ENCODE measurements around the gene ATF7IP2. TPM values are rescaled to one million over a fixed set of nuclear protein-coding genes. Genes with fewer than 3 reads are reported as not detected.
"Not testable (repeated sequence)": the region's sequence is repeated elsewhere in the genome, so short reads cannot be mapped to it uniquely, and the experiment has no call there.

The ATF7IP2 gene
- total and polyA plus RNA-seq, 2 donors: 40.0 to 73.8 TPM

GRCh38 chr16:10493276-10493675 is 107.4 kb downstream of the ATF7IP2 start:
- WGBS: 96% methylated on average over 8 of the region's 8 CpGs
- H3K27ac ChIP-seq (ENCODE audit: low read depth in 1 of 2, low read length in 1 of 2): no peak overlapping the region
- no peak for DNase-seq (ENCODE audit: low read depth in 6 of 9, low spot score in 9 of 9)
- H3K27me3 ChIP-seq (ENCODE audit: control insufficient read depth in 2 of 2, insufficient read depth in 1 of 2, low read length in 1 of 2): no peaks in the 10 kb centered on the region
- H3K36me3 ChIP-seq (ENCODE audit: control insufficient read depth in 2 of 2, insufficient read depth in 2 of 2, low read length in 1 of 2): no peaks in the 10 kb centered on the region
- H3K9me3 ChIP-seq (ENCODE audit: control insufficient read depth in 2 of 2, insufficient read depth in 1 of 2, low read length in 1 of 2): peaks cover 0 to 4% of the 10 kb centered on the region in 2 donors
- no peaks in the 10 kb centered on the region for H3K4me1 ChIP-seq (ENCODE audit: control insufficient read depth in 2 of 2, insufficient read depth in 2 of 2, low read length in 2 of 2)
- no peak overlapping the region for H3K4me3 ChIP-seq (ENCODE audit: low read length in 2 of 2)

DNA sequence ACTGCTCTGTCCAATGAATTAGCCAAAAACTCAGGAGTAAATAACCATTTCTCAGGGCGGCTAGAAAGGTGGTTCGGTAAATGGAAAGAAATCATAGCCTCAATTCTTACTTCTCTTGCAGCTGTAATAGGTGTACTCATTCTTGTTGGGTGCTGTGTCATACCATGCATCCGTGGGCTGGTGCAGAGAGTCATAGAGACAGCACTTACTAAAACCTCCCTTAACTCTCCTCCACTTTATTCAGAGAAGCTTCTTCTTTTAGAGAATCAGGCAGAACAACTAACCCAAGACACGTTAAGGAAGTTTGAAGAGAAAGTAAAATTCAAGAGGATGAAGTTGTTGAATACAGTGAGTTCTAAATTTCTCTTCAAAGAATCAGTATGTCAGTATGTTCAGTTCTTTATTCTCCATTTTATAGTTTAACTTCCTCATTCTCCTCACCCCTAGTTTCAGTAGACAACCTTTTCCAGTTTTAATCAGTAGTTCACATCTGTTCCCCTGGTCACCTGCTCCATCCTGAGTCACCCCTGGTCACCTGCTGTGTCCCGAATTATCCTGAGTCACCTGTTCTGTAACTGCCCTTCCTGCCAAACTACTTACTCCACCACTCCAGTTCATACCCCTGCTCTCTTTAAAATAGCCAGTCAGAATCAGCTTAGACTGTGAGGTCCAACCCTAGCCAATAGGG is 108.6 kb downstream of the ATF7IP2 start:
- H3K4me1 ChIP-seq (ENCODE audit: control insufficient read depth in 2 of 2, insufficient read depth in 2 of 2, low read length in 2 of 2): no peaks in the 10 kb centered on the region
- WGBS: 90% methylated on average over 5 of the region's 5 CpGs
- no peak for DNase-seq (ENCODE audit: low read depth in 6 of 9, low spot score in 9 of 9)
- no peaks in the 10 kb centered on the region for H3K27me3 ChIP-seq (ENCODE audit: control insufficient read depth in 2 of 2, insufficient read depth in 1 of 2, low read length in 1 of 2)
- H3K36me3 ChIP-seq (ENCODE audit: control insufficient read depth in 2 of 2, insufficient read depth in 2 of 2, low read length in 1 of 2): no peaks in the 10 kb centered on the region
- H3K9me3 ChIP-seq (ENCODE audit: control insufficient read depth in 2 of 2, insufficient read depth in 1 of 2, low read length in 1 of 2): peaks cover 0 to 4% of the 10 kb centered on the region in 2 donors
- H3K27ac ChIP-seq (ENCODE audit: low read depth in 1 of 2, low read length in 1 of 2): no peak overlapping the region
- no peak overlapping the region for H3K4me3 ChIP-seq (ENCODE audit: low read length in 2 of 2)

GRCh38 chr16:10495031-10495345 is 109.1 kb downstream of the ATF7IP2 start:
- no peak for DNase-seq (ENCODE audit: low read depth in 6 of 9, low spot score in 9 of 9)
- H3K9me3 ChIP-seq (ENCODE audit: control insufficient read depth in 2 of 2, insufficient read depth in 1 of 2, low read length in 1 of 2): peaks cover 0 to 4% of the 10 kb centered on the region in 2 donors
- no peak overlapping the region for H3K27ac ChIP-seq (ENCODE audit: low read depth in 1 of 2, low read length in 1 of 2)
- no peak overlapping the region for H3K4me3 ChIP-seq (ENCODE audit: low read length in 2 of 2)
- 90% methylated on average over 6 of the region's 6 CpGs for WGBS
- H3K27me3 ChIP-seq (ENCODE audit: control insufficient read depth in 2 of 2, insufficient read depth in 1 of 2, low read length in 1 of 2): no peaks in the 10 kb centered on the region
- H3K36me3 ChIP-seq (ENCODE audit: control insufficient read depth in 2 of 2, insufficient read depth in 2 of 2, low read length in 1 of 2): no peaks in the 10 kb centered on the region
- no peaks in the 10 kb centered on the region for H3K4me1 ChIP-seq (ENCODE audit: control insufficient read depth in 2 of 2, insufficient read depth in 2 of 2, low read length in 2 of 2)

- no peaks in the 10 kb centered on the region for H3K27me3 ChIP-seq (ENCODE audit: control insufficient read depth in 2 of 2, insufficient read depth in 1 of 2, low read length in 1 of 2)
- H3K4me1 ChIP-seq (ENCODE audit: control insufficient read depth in 2 of 2, insufficient read depth in 2 of 2, low read length in 2 of 2): no peaks in the 10 kb centered on the region
- DNase-seq (ENCODE audit: low read depth in 6 of 9, low spot score in 9 of 9): peak in 4 of 9 donors; percentile 20 to 65 (median 29)
- WGBS: 96% methylated on average over 13 of the region's 13 CpGs
- no peak overlapping the region for H3K27ac ChIP-seq (ENCODE audit: low read depth in 1 of 2, low read length in 1 of 2)
- peaks cover 0 to 4% of the 10 kb centered on the region in 2 donors for H3K9me3 ChIP-seq (ENCODE audit: control insufficient read depth in 2 of 2, insufficient read depth in 1 of 2, low read length in 1 of 2)
- H3K4me3 ChIP-seq (ENCODE audit: low read length in 2 of 2): no peak overlapping the region
- H3K36me3 ChIP-seq (ENCODE audit: control insufficient read depth in 2 of 2, insufficient read depth in 2 of 2, low read length in 1 of 2): no peaks in the 10 kb centered on the region
Measured at GRCh38 chr16:10497132-10498101, 111.6 kb downstream of the ATF7IP2 start.

DNA sequence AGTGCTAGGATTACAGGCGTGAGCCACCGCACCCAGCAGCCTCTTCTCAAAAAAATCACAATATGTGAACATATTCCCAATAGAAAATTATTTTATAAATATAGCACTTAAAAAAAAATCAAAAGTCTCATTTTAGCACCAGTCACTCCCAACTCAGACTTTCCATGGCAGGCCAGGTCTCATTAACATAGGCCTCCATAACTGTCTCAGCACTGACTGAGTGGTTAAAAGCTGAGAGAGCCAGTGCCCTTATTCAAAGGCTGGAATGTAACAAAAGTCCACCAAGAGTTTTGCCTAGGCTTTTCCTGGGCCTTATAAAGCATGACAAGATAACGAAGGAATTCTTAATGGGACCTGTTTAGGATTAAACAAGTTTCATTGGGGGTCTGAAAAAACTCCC is 114.7 kb downstream of the ATF7IP2 start:
- no peak overlapping the region for H3K27ac ChIP-seq (ENCODE audit: low read depth in 1 of 2, low read length in 1 of 2)
- H3K4me1 ChIP-seq (ENCODE audit: control insufficient read depth in 2 of 2, insufficient read depth in 2 of 2, low read length in 2 of 2): no peaks in the 10 kb centered on the region
- H3K4me3 ChIP-seq (ENCODE audit: low read length in 2 of 2): no peak overlapping the region
- no peaks in the 10 kb centered on the region for H3K36me3 ChIP-seq (ENCODE audit: control insufficient read depth in 2 of 2, insufficient read depth in 2 of 2, low read length in 1 of 2)
- no peak for DNase-seq (ENCODE audit: low read depth in 6 of 9, low spot score in 9 of 9)
- H3K9me3 ChIP-seq (ENCODE audit: control insufficient read depth in 2 of 2, insufficient read depth in 1 of 2, low read length in 1 of 2): peaks cover 0 to 1% of the 10 kb centered on the region in 2 donors
- no peaks in the 10 kb centered on the region for H3K27me3 ChIP-seq (ENCODE audit: control insufficient read depth in 2 of 2, insufficient read depth in 1 of 2, low read length in 1 of 2)
- 97% methylated on average over 3 of the region's 3 CpGs for WGBS

DNA sequence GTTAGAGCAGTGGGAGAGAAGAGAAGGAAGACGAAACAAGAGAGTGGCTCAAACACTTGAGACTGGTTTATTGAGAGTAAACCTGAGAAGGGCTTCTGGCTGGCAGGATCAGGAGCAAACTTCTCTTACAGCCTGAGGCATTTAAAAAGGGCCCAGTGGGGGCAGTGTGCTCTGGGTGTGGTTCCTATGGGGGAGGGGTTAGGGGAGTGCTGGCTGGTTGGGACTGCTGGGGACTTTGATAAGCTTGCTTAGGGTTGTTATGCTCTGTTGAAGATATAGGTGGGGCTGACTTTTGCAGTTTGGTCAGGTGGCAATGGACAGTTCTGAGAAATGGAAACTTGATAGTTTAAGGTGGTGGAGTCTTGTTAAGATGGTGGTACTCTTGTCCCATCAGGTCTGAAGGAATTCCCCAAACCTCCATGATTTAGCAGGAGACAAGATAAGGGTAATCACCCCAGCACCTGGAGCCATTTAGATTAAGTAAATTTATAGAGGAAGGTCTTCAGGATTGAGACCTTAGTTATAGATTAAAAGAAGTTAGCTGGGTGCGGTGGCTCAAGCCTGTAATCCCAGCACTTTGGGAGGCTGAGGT is 115.3 kb downstream of the ATF7IP2 start:
- 97% methylated on average over 2 of the region's 2 CpGs for WGBS
- DNase-seq (ENCODE audit: low read depth in 6 of 9, low spot score in 9 of 9): peak in 1 of 9 donors; percentile 17

DNA sequence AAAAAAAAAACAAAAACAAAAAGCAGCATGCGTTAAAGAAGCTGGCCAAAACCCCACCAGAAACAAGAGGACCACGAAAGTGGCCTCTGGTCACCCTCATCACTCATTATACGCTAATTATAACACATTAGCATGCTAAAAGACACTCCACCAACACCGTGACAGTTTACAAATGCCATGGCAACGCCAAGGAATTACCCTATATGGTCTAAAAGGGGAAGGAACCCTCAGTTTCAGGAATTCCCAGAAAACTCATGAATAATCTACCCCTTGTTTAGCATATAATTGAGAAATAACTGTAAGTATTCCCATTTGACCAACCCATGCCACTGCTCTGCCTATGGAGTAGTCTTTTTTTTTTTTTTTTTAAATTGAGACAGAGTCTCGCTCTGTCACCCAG is 116.9 kb downstream of the ATF7IP2 start:
- Histone ChIP-seq H3K4me3 (ENCODE audit: low read length in 2 of 2) (no peak overlapping the region), H3K4me1 (ENCODE audit: control insufficient read depth in 2 of 2, insufficient read depth in 2 of 2, low read length in 2 of 2) (no peaks in the 10 kb centered on the region), H3K9me3 (ENCODE audit: control insufficient read depth in 2 of 2, insufficient read depth in 1 of 2, low read length in 1 of 2) (no peaks in the 10 kb centered on the region), H3K27ac (ENCODE audit: low read depth in 1 of 2, low read length in 1 of 2) (no peak overlapping the region), H3K27me3 (ENCODE audit: control insufficient read depth in 2 of 2, insufficient read depth in 1 of 2, low read length in 1 of 2) (no peaks in the 10 kb centered on the region), H3K36me3 (ENCODE audit: control insufficient read depth in 2 of 2, insufficient read depth in 2 of 2, low read length in 1 of 2) (no peaks in the 10 kb centered on the region)
- DNase-seq (ENCODE audit: low read depth in 6 of 9, low spot score in 9 of 9): no peak
- 98% methylated on average over 6 of the region's 6 CpGs for WGBS

More for the DNA sequence above, 115.3 kb downstream of the ATF7IP2 start:
- no peak overlapping the region for H3K4me3 ChIP-seq (ENCODE audit: low read length in 2 of 2)
- H3K27ac ChIP-seq (ENCODE audit: low read depth in 1 of 2, low read length in 1 of 2): no peak overlapping the region
- H3K4me1 ChIP-seq (ENCODE audit: control insufficient read depth in 2 of 2, insufficient read depth in 2 of 2, low read length in 2 of 2): no peaks in the 10 kb centered on the region
- no peaks in the 10 kb centered on the region for H3K9me3 ChIP-seq (ENCODE audit: control insufficient read depth in 2 of 2, insufficient read depth in 1 of 2, low read length in 1 of 2)
- no peaks in the 10 kb centered on the region for H3K27me3 ChIP-seq (ENCODE audit: control insufficient read depth in 2 of 2, insufficient read depth in 1 of 2, low read length in 1 of 2)
- no peaks in the 10 kb centered on the region for H3K36me3 ChIP-seq (ENCODE audit: control insufficient read depth in 2 of 2, insufficient read depth in 2 of 2, low read length in 1 of 2)

DNA sequence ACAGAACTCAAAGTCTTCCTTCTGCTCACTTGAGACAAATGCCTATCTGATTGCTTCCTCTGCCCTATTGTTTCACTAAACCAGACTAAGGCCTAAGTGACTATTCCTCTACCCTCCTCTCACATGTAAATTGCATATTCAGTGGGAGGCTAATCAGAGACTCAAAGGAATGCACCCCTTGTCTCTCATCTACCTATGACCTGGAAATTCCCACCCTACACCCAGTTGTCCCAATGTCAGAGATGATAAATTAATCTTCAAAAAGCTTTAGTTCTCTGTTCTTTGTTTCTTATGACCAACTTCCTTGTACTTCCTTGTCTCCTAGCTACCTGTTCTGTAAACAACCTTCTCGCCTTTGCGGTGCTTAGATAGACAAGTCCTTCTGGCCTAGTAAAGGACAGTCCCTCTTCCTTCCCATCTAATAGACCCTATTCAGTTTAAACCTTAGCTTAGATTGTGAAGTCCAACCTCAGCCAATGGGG is 118.6 kb downstream of the ATF7IP2 start:
- Histone ChIP-seq H3K36me3 (ENCODE audit: control insufficient read depth in 2 of 2, insufficient read depth in 2 of 2, low read length in 1 of 2) (no peaks in the 10 kb centered on the region), H3K27me3 (ENCODE audit: control insufficient read depth in 2 of 2, insufficient read depth in 1 of 2, low read length in 1 of 2) (no peaks in the 10 kb centered on the region), H3K27ac (ENCODE audit: low read depth in 1 of 2, low read length in 1 of 2) (no peak overlapping the region), H3K4me3 (ENCODE audit: low read length in 2 of 2) (no peak overlapping the region), H3K4me1 (ENCODE audit: control insufficient read depth in 2 of 2, insufficient read depth in 2 of 2, low read length in 2 of 2) (no peaks in the 10 kb centered on the region), H3K9me3 (ENCODE audit: control insufficient read depth in 2 of 2, insufficient read depth in 1 of 2, low read length in 1 of 2) (no peaks in the 10 kb centered on the region)
- 91% methylated on average over 2 of the region's 2 CpGs for WGBS
- DNase-seq (ENCODE audit: low read depth in 6 of 9, low spot score in 9 of 9): no peak

DNA sequence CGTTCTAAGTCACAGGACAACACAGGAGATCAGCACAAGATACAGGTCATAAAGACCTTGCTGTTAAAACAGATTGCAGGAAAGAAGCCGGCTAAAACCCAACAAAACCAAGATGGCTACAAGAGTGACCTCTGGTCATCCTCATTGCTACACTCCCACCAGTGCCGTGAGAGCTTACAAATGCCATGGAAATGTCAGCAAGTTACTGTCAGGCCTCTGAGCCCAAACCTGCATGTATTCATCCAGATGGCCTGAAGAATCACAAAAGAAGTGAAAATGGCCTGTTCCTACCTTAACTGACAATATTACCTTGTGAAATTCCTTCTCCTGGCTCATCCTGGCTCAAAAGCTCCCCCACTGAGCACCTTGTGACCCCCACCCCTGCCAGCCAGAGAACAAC is 119.4 kb downstream of the ATF7IP2 start:
- H3K4me1 ChIP-seq (ENCODE audit: control insufficient read depth in 2 of 2, insufficient read depth in 2 of 2, low read length in 2 of 2); H3K9me3 ChIP-seq (ENCODE audit: control insufficient read depth in 2 of 2, insufficient read depth in 1 of 2, low read length in 1 of 2); DNase-seq (ENCODE audit: low read depth in 6 of 9, low spot score in 9 of 9); H3K27me3 ChIP-seq (ENCODE audit: control insufficient read depth in 2 of 2, insufficient read depth in 1 of 2, low read length in 1 of 2); H3K4me3 ChIP-seq (ENCODE audit: low read length in 2 of 2); H3K27ac ChIP-seq (ENCODE audit: low read depth in 1 of 2, low read length in 1 of 2); H3K36me3 ChIP-seq (ENCODE audit: control insufficient read depth in 2 of 2, insufficient read depth in 2 of 2, low read length in 1 of 2): not testable (repeated sequence)
- WGBS: 88% methylated on average over 3 of the region's 3 CpGs

Data from thymus (tissue), 11 donors.